ENCODE measurements around the gene PIP5K1C.
"Not testable (repeated sequence)": the region's sequence is repeated elsewhere in the genome, so short reads cannot be mapped to it uniquely, and the experiment has no call there.

PIP5K1C gene

DNA sequence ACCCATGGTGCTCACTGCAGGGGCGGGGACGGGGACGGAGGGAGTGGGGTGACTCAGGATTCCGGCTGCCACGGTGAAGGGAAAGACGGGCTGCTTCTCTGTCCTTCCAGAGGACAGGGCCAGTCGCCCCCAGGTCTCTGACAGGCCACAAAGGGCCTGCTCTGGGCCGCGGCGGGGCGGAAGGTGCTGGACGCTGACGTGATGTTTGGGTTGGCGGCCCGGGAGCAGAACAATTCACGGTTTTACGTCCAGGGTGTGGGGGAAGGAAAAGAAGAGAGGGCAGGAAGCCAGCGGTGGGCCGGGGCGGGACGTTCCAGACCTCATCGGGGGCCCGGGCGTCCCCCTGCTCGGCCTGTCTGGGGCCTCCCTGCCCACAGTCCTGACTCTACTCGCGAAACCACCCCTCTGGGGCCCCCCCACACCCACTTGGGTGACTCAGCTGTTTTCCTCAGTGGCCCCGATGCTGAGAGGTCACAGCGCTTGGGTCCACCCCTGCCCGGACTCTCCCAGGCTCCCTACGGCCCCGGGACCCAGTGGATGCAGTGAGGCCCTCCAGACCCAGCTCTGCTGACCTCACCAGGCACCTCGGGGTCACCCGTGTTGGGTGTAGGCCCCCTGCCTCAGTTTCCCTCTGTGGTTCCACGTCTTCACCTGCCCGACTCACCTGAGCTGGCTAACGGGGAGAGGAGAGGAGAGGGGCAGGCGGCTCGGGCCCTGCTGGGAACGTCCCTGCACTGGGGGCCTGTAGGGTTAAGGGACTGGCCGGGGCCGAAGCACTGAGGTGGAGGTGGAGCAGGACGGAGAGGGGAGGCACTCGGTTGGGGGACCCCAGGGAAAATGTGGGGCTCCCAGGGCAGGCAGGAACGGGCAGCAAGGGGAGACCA is 29.2 kb downstream of the PIP5K1C start:
- Histone ChIP-seq H3K9me3 (ENCODE audit: control insufficient read depth, insufficient read depth, low read length) (no peaks in the 10 kb centered on the region), H3K27ac (ENCODE audit: low read depth, low read length) (peak overlapping the region; percentile 64), H3K9ac (ENCODE audit: low read depth, low read length) (no peak overlapping the region), H3K4me1 (ENCODE audit: control insufficient read depth, insufficient read depth, low read length) (peaks cover 16% of the 10 kb centered on the region), H3K27me3 (ENCODE audit: control insufficient read depth, insufficient read depth, low read length) (no peaks in the 10 kb centered on the region), H3K4me3 (ENCODE audit: low read depth, low read length) (no peak overlapping the region), H3K36me3 (ENCODE audit: control insufficient read depth, insufficient read depth, low read length) (no peaks in the 10 kb centered on the region)

DNA sequence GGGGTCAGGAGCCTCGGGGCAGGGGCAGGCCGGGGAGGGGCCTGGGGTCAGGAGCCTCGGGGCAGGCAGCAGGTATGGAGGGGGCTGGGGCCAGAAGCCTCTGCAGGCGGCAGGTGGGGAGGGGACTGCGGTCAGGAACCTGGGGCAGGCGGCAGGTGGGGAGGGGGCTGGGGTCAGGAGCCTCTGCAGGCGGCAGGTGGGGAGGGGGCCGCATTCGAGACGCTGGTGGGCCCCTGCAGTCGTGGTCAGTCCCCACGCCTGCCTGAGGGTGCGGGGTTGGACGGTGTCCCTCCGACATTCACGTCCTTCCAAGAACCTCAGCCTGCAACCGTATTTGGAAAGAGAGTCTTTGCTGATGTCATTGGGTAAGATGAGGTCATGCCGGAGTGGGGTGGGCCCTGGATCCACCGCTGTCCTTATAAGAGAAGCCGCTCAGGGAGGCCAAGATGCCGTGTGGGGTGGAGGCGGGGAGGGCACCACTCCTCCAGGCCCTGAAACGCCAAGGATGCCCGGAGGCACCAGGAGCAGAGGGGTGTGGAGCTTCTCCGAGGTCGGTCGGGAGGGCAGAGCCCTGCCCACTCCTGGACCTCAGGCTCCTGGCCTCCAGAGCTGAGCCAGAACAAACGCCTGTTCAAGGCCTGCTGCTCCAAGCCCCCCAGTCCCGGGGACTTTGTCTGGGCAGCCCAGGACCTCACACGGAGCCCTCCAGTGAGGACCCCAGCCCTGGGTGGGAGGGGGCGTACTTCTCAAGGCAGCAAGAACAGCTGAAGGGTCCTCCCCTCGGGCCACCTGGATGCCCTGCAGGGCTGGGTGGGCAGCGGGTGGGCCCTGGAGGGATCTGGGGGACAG is 30.1 kb downstream of the PIP5K1C start:
- Histone ChIP-seq H3K36me3 (ENCODE audit: control insufficient read depth, insufficient read depth, low read length) (peaks cover 3% of the 10 kb centered on the region; the same call in 1 of the 2 replicates), H3K9me3 (ENCODE audit: control insufficient read depth, insufficient read depth, low read length) (no peaks in the 10 kb centered on the region), H3K4me3 (ENCODE audit: low read depth, low read length) (no peak overlapping the region), H3K27me3 (ENCODE audit: control insufficient read depth, insufficient read depth, low read length) (no peaks in the 10 kb centered on the region), H3K4me1 (ENCODE audit: control insufficient read depth, insufficient read depth, low read length) (peaks cover 16% of the 10 kb centered on the region), H3K27ac (ENCODE audit: low read depth, low read length) (peak overlapping the region; percentile 64), H3K9ac (ENCODE audit: low read depth, low read length) (no peak overlapping the region)

DNA sequence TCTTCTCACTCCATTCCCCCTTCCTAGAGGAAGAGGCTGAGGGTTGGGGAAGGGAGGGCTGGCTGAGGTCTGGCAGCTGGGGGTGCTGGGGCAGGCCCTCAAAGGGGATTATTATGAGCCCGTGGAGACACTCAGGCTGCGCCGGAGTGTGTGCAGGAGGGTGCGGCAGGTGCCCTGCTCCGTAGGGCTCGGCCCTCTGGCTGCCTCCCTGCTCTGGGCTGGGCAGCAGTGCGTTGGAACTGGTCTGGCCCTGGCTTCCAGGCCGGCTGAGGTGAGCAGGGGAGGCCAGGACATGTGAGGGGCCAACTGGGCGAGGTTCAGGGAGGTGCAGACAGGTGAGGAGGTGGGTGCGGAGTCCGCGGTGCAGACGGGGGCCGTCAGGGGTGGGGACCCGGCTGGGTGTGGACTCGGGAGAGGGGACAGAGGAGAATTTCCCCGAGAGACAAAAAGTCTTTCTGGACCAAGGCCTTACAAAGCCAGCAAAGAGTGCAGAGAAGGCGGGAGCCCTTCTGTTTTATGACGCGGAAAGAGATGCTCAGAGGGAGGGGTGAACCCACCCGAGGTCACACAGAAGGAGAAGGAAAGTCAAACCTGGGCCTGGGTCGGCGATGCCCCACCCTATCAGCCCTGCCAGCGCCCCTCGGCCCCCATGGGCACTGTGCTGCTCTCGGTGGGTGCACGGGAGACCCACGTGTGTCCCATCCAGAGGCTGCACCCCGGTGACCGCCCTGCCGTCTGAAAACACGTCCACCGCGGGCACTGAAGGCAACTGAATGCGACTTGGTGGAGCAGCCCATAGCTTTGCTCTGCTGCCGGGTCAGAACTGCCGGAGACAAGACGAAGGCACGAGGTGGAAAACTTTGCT is 31.0 kb downstream of the PIP5K1C start:
- Histone ChIP-seq H3K27ac (ENCODE audit: low read depth, low read length) (peak overlapping the region; percentile 64), H3K4me1 (ENCODE audit: control insufficient read depth, insufficient read depth, low read length) (peaks cover 16% of the 10 kb centered on the region), H3K36me3 (ENCODE audit: control insufficient read depth, insufficient read depth, low read length) (peaks cover 12% of the 10 kb centered on the region), H3K4me3 (ENCODE audit: low read depth, low read length) (no peak overlapping the region), H3K9ac (ENCODE audit: low read depth, low read length) (no peak overlapping the region), H3K9me3 (ENCODE audit: control insufficient read depth, insufficient read depth, low read length) (no peaks in the 10 kb centered on the region), H3K27me3 (ENCODE audit: control insufficient read depth, insufficient read depth, low read length) (no peaks in the 10 kb centered on the region)

DNA sequence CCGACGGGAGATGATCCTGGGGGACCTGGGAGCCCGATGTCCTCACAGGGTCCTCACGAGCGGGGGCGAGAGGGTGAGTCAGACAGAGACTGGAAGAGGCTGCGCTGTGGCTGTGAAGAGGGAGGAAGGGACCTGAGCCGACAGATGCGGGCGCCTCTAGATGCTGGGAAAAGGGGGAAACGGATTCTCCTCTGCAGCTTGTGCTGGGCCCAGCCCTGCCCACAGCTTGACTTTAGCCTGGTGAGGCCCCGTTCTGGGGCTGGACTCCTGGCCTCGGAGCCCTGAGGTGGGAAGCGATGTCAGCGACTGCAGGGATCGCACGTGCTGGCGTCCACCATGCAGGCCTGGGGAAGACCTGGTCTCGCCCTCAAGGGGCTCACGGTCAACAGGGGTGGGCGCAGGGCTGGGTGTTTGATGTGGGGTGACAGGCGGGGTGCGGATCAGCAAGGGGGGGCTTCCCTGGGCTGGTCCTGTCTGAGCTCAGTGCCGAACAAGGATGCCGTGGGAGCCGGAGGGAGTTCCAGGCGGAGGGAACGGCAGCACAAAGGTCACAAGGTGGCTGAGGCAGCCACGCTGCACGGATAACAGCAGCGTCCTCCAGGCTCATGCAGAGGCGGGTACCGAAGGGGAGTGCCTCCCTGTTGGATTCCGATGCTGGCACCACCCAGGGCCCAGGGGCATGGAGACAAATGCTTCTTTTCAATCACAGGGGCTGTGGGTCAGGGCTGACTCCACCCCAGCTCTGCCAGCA is 31.8 kb downstream of the PIP5K1C start:
- H3K9ac ChIP-seq (ENCODE audit: low read depth, low read length): no peak overlapping the region

DNA sequence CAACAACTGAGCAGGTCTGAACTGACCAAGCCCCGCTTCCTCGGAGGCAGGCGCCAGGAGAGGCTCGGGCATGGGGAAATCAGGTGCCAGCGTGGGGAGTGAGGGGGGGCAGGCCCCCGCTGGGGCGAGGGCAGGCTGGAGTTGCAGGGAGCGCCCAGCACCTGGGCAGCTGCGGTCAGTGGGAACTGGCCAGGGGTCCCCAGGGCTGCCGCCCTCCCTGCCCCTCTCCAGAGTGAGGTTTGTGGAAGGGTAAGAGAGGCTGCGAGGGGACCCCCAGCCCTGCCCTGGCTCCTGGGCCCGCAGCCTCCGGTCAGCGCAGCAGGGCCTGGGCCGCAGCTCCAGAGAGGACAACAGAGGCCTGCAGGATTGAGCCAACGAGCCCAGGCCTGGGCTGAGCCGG is 32.5 kb downstream of the PIP5K1C start:
- Histone ChIP-seq H3K9me3 (ENCODE audit: control insufficient read depth, insufficient read depth, low read length) (no peaks in the 10 kb centered on the region), H3K27ac (ENCODE audit: low read depth, low read length) (no peak overlapping the region), H3K36me3 (ENCODE audit: control insufficient read depth, insufficient read depth, low read length) (peaks cover 22% of the 10 kb centered on the region), H3K9ac (ENCODE audit: low read depth, low read length) (no peak overlapping the region), H3K4me1 (ENCODE audit: control insufficient read depth, insufficient read depth, low read length) (peaks cover 16% of the 10 kb centered on the region), H3K4me3 (ENCODE audit: low read depth, low read length) (no peak overlapping the region), H3K27me3 (ENCODE audit: control insufficient read depth, insufficient read depth, low read length) (no peaks in the 10 kb centered on the region)

More for the DNA sequence above, 31.8 kb downstream of the PIP5K1C start:
- peaks cover 16% of the 10 kb centered on the region for H3K4me1 ChIP-seq (ENCODE audit: control insufficient read depth, insufficient read depth, low read length)
- peak overlapping the region; percentile 2 for H3K27ac ChIP-seq (ENCODE audit: low read depth, low read length)
- H3K27me3 ChIP-seq (ENCODE audit: control insufficient read depth, insufficient read depth, low read length): no peaks in the 10 kb centered on the region
- H3K4me3 ChIP-seq (ENCODE audit: low read depth, low read length): no peak overlapping the region
- H3K36me3 ChIP-seq (ENCODE audit: control insufficient read depth, insufficient read depth, low read length): peaks cover 20% of the 10 kb centered on the region
- H3K9me3 ChIP-seq (ENCODE audit: control insufficient read depth, insufficient read depth, low read length): no peaks in the 10 kb centered on the region

DNA sequence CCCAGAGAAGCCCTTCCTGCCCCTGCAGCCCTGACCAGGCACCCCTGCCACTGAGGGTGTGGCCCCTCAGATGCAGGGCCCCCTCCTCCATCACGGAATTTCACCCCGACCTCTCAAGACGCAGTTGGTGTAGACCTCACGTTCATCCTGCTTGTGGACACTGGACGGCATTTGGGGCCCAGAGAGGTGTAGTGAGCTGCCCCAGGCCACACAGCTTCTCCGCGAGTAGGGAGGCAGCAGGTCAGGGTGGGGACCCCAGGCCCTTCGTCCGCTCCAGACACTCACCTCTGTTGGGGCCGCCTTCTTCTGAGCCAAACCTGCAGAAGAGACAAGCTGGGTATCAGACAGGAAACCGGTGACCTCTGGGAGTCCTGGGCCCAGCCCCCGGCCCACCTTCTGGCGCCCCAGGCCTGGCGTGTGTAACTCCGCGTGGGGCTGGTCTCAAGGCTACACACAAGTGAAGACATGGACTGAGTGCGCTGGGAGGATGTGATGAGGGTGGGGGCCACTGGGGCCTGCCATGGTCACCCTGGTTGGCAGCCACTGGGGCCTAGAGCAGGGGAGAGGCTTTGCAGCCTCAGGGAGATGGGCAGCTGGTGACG is 33.1 kb downstream of the PIP5K1C start:
- no peak overlapping the region for H3K9ac ChIP-seq (ENCODE audit: low read depth, low read length)
- H3K4me1 ChIP-seq (ENCODE audit: control insufficient read depth, insufficient read depth, low read length): peaks cover 12% of the 10 kb centered on the region
- H3K27ac ChIP-seq (ENCODE audit: low read depth, low read length): no peak overlapping the region
- H3K4me3 ChIP-seq (ENCODE audit: low read depth, low read length): no peak overlapping the region
- no peaks in the 10 kb centered on the region for H3K27me3 ChIP-seq (ENCODE audit: control insufficient read depth, insufficient read depth, low read length)
- H3K9me3 ChIP-seq (ENCODE audit: control insufficient read depth, insufficient read depth, low read length): no peaks in the 10 kb centered on the region
- peaks cover 24% of the 10 kb centered on the region for H3K36me3 ChIP-seq (ENCODE audit: control insufficient read depth, insufficient read depth, low read length)

DNA sequence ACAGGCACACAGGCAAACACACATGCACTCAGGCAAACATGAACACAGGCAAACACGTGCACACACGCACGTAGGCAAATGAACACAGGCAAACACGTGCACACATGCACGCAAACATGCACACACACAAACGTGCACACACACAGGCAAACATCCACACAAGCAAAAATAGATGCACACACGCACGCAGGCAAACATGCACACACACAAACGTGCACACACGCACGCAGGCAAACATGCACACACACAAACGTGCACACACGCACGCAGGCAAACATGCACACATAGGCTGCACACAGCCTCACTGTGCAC is 33.8 kb downstream of the PIP5K1C start:
- not testable (repeated sequence) for H3K4me3 ChIP-seq (ENCODE audit: low read depth, low read length); H3K9me3 ChIP-seq (ENCODE audit: control insufficient read depth, insufficient read depth, low read length); H3K9ac ChIP-seq (ENCODE audit: low read depth, low read length); H3K4me1 ChIP-seq (ENCODE audit: control insufficient read depth, insufficient read depth, low read length); H3K27ac ChIP-seq (ENCODE audit: low read depth, low read length); H3K27me3 ChIP-seq (ENCODE audit: control insufficient read depth, insufficient read depth, low read length)
- H3K36me3 ChIP-seq (ENCODE audit: control insufficient read depth, insufficient read depth, low read length): peaks cover 29% of the 10 kb centered on the region

DNA sequence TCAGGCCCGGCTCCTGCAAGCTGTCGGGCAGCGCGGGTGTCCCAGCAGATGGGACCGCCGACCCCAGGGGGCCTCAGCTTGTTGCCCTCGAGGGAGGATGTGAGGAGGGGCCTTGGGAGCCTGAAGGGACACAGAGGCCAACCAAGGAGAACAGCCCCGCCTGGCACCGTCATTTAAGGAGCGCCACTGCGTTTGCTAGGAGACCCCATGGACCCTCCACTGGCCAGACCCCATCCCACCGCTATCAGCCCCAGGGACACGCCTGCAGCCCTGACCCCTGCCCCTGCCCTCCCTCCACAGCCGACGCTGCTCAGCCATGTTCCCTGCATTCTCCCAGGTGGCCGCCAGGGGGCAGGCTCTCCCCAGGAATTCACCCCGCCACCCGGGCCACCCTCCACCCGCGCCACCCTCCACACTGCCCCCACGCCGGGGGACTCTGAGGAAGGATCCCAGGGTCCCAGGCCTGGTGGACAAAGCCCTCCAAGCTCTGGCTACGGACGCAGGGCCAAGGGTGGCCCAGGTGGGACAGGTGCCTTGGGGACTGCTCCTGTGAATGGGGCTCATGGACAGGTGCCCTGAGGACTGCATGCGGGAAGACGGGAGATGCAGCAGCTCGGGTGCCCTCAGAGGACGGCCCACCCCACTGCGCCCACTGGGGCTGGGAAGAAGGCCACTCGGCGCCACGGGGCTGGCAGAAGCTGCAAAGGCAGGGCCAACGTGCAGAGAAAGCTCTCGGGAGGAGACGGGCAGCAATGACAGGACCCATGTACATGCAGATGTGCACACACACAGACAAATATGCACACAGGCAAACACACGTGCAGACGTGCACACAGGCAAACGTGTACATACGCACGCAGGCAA is 34.4 kb downstream of the PIP5K1C start:
- Histone ChIP-seq H3K27me3 (ENCODE audit: control insufficient read depth, insufficient read depth, low read length) (no peaks in the 10 kb centered on the region), H3K4me1 (ENCODE audit: control insufficient read depth, insufficient read depth, low read length) (no peaks in the 10 kb centered on the region), H3K27ac (ENCODE audit: low read depth, low read length) (no peak overlapping the region), H3K9me3 (ENCODE audit: control insufficient read depth, insufficient read depth, low read length) (no peaks in the 10 kb centered on the region), H3K4me3 (ENCODE audit: low read depth, low read length) (no peak overlapping the region), H3K9ac (ENCODE audit: low read depth, low read length) (no peak overlapping the region), H3K36me3 (ENCODE audit: control insufficient read depth, insufficient read depth, low read length) (peaks cover 34% of the 10 kb centered on the region)

DNA sequence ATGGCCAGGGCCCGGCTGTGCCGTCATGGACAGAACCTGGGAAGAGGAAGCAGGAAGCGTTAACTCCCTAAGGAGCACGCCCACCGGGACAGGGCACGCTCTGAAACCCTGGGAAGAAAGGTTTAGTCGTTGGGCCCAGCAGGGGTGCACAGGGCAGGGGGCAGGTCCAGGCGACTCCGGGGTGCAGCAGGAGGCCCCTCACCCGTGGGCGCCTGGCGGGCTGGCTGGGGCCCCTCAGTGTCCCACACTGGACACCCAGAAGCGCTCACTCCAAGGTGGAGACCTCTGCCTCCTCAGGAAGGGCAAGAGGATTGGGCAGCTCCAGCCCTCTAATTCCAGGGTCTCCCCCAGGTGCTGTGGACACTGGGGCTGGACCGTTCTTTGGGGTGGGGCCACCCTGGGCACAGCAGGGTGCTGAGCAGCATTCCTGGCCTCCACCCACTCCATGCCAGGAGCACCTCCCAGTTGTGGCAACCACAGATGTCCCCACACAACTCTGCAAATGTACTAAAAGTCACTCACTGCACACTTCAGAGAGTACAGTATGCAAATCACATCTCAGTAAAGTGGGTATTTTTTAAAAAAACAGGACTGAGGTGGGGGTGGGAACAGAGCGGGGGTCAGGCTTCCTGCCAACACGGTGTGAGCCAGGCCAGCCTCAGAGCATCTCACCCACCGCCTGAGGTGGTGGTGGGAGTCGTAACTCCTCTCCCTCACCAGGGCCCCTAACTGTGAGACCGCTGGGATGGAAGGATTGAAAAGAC is 35.2 kb downstream of the PIP5K1C start:
- Histone ChIP-seq H3K9ac (ENCODE audit: low read depth, low read length) (no peak overlapping the region), H3K4me1 (ENCODE audit: control insufficient read depth, insufficient read depth, low read length) (no peaks in the 10 kb centered on the region), H3K27me3 (ENCODE audit: control insufficient read depth, insufficient read depth, low read length) (no peaks in the 10 kb centered on the region), H3K27ac (ENCODE audit: low read depth, low read length) (no peak overlapping the region), H3K4me3 (ENCODE audit: low read depth, low read length) (no peak overlapping the region), H3K9me3 (ENCODE audit: control insufficient read depth, insufficient read depth, low read length) (no peaks in the 10 kb centered on the region), H3K36me3 (ENCODE audit: control insufficient read depth, insufficient read depth, low read length) (peaks cover 41% of the 10 kb centered on the region)
